Astrocyte (in vitro differentiated cells and primary cell): ENCODE data around the gene MET. TPM values are rescaled to one million over a fixed set of nuclear protein-coding genes. Genes with fewer than 3 reads are reported as not detected.

Source experiments
- DNase-seq: peaks from one replicate; pipeline ENCODE4 v3.0.0-alpha.2; 2010; ENCODE audit warnings: low read depth
- FAIRE-seq: peaks from 2 replicates; lab custom pipeline; 2011; peaks lifted over from hg19 to GRCh38; lab: Jason Lieb, UNC
- H2AFZ ChIP-seq: 2 replicates; pipeline ENCODE4 v1.6.0; 2012; ENCODE audit warnings: low read depth, low read length, inconsistent platforms
- H3K27ac ChIP-seq: 2 replicates; pipeline ENCODE4 v1.5.1; 2011; ENCODE audit warnings: low read depth, low read length, inconsistent platforms
- H3K27me3 ChIP-seq: 2 replicates; pipeline ENCODE4 v1.6.0; 2011; ENCODE audit warnings: low read length, inconsistent platforms; ENCODE audit not compliant: insufficient read depth
- H3K36me3 ChIP-seq: 2 replicates; pipeline ENCODE4 v1.5.1; 2011; ENCODE audit warnings: low read length, inconsistent platforms; ENCODE audit not compliant: insufficient read depth
- H3K4me1 ChIP-seq: 2 replicates; pipeline ENCODE4 v1.5.1; 2011; ENCODE audit warnings: low read length, inconsistent platforms; ENCODE audit not compliant: insufficient read depth
- H3K4me2 ChIP-seq: 2 replicates; pipeline ENCODE4 v1.6.0; 2012; ENCODE audit warnings: low read length, inconsistent platforms
- H3K4me3 ChIP-seq: 2 replicates; pipeline ENCODE4 v1.5.1; 2011; ENCODE audit warnings: low read depth, mild to moderate bottlenecking, low read length, inconsistent platforms; ENCODE audit not compliant: insufficient read depth
- H3K79me2 ChIP-seq: 2 replicates; pipeline ENCODE4 v1.6.0; 2012; ENCODE audit warnings: mild to moderate bottlenecking, low read length, inconsistent platforms; ENCODE audit not compliant: insufficient read depth
- H3K9ac ChIP-seq: 2 replicates; pipeline ENCODE4 v1.6.0; 2012; ENCODE audit warnings: mild to moderate bottlenecking, low read length, inconsistent platforms
- H3K9me3 ChIP-seq: 2 replicates; pipeline ENCODE4 v1.5.1; 2012; ENCODE audit warnings: low read depth, mild to moderate bottlenecking, low read length, inconsistent platforms; ENCODE audit not compliant: insufficient read depth
- H4K20me1 ChIP-seq: 2 replicates; pipeline ENCODE4 v1.6.0; 2012; ENCODE audit warnings: low read length, inconsistent platforms; ENCODE audit not compliant: insufficient read depth
- H3K27ac Mint-ChIP-seq: one replicate; pipeline ENCODE4 v1.8.0; 2021; ENCODE audit warnings: mild to moderate bottlenecking, mixed read lengths; ENCODE audit not compliant: unreplicated experiment
- H3K27me3 Mint-ChIP-seq: one replicate; pipeline ENCODE4 v1.8.0; 2021; ENCODE audit warnings: low read depth, mixed read lengths; ENCODE audit not compliant: unreplicated experiment
- H3K36me3 Mint-ChIP-seq: one replicate; pipeline ENCODE4 v1.8.0; 2021; ENCODE audit warnings: low read depth, mixed read lengths; ENCODE audit not compliant: unreplicated experiment
- H3K4me1 Mint-ChIP-seq: one replicate; pipeline ENCODE4 v1.8.0; 2021; ENCODE audit warnings: low read depth, mixed read lengths; ENCODE audit not compliant: unreplicated experiment
- H3K4me3 Mint-ChIP-seq: one replicate; pipeline ENCODE4 v1.8.0; 2021; ENCODE audit warnings: mild to moderate bottlenecking, moderate library complexity, mixed read lengths; ENCODE audit not compliant: unreplicated experiment
- H3K9me3 Mint-ChIP-seq: one replicate; pipeline ENCODE4 v1.8.0; 2021; ENCODE audit warnings: mild to moderate bottlenecking, mixed read lengths; ENCODE audit not compliant: unreplicated experiment
- CTCF ChIP-seq: IDR thresholded peaks from 2 replicates; pipeline ENCODE4 v1.5.1; 2011; ENCODE audit warnings: low read depth, mild to moderate bottlenecking, inconsistent platforms, low read length, moderate library complexity; ENCODE audit not compliant: insufficient read depth
- EZH2 ChIP-seq: IDR thresholded peaks from 2 replicates; pipeline ENCODE4 v1.6.1; 2012; ENCODE audit warnings: mild to moderate bottlenecking, low read length, inconsistent platforms; ENCODE audit not compliant: insufficient read depth
- total RNA-seq: library from RNA; stranded (reverse); gene quantifications from 2 replicates; pipeline ENCODE4 v1.2.1, GENCODE V29; 2021

Gene MET
- total RNA-seq, 1 donor from 2014 or later: 8.2 TPM

DNA sequence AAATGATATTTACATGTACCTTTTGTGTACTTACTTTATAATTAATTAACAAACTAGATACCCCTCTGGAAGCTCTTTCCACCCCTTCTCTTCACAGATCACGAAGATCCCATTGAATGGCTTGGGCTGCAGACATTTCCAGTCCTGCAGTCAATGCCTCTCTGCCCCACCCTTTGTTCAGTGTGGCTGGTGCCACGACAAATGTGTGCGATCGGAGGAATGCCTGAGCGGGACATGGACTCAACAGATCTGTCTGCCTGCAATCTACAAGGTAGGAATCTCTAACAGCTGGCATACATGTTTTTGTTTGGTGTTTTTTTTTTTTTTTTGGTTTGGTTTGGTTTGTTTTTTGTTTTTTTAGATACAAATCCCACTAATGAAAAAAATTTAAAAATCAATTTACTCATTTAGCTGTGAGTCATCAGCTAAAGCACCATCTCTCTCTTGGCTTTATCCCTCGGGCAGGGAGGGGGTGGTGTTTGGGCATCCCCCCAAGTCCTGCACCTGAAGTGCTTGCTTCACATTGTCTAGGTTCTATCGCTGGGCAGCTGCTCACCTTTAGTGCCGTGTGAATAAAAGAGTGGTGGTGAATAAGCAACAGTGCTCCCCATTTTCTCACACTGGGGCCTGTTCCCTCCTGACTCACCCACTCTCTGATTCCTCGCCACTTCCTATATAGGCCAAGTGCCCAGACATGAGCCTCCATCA lies 68.9 kb downstream of the MET start:
- Mint-ChIP-seq H3K4me1 (peaks cover 11% of the 10 kb centered on the region), H3K36me3 (peaks cover 1% of the 10 kb centered on the region), H3K9me3 (peaks cover 7% of the 10 kb centered on the region), H3K4me3 (no peak overlapping the region), H3K27me3 (no peaks in the 10 kb centered on the region), H3K27ac (no peak overlapping the region)
- H3K79me2 ChIP-seq: no peaks in the 10 kb centered on the region
- TF ChIP-seq EZH2 (no peak), CTCF (no peak)
- no peak overlapping the region for H3K9ac ChIP-seq
- no peak overlapping the region for H2AFZ ChIP-seq
- H3K9me3 ChIP-seq: no peaks in the 10 kb centered on the region
- DNase-seq: no peak
- peaks cover 6% of the 10 kb centered on the region for H3K36me3 ChIP-seq
- no peak overlapping the region for H3K27ac ChIP-seq
- peaks cover 12% of the 10 kb centered on the region for H3K4me1 ChIP-seq
- no peak overlapping the region for H3K4me2 ChIP-seq
- no peak for FAIRE-seq
- no peaks in the 10 kb centered on the region for H4K20me1 ChIP-seq
- no peak overlapping the region for H3K4me3 ChIP-seq
- H3K27me3 ChIP-seq: no peaks in the 10 kb centered on the region

GRCh38 chr7:116741625-116742316 lies 69.8 kb downstream of the MET start:
- Histone ChIP-seq H4K20me1 (no peaks in the 10 kb centered on the region), H3K4me2 (no peak overlapping the region)
- no peak for FAIRE-seq

More at GRCh38 chr7:116741625-116742316, 69.8 kb downstream of the MET start:
- Histone ChIP-seq H3K4me1 (peaks cover 7% of the 10 kb centered on the region), H3K79me2 (no peaks in the 10 kb centered on the region), H3K9ac (no peak overlapping the region), H3K4me3 (no peak overlapping the region), H3K9me3 (no peaks in the 10 kb centered on the region), H3K27ac (no peak overlapping the region), H2AFZ (no peak overlapping the region), H3K36me3 (peaks cover 6% of the 10 kb centered on the region), H3K27me3 (no peaks in the 10 kb centered on the region)
- H3K27ac Mint-ChIP-seq: no peak overlapping the region
- peaks cover 10% of the 10 kb centered on the region for H3K9me3 Mint-ChIP-seq
- DNase-seq: no peak
- peaks cover 10% of the 10 kb centered on the region for H3K4me1 Mint-ChIP-seq
- TF ChIP-seq EZH2: no peak
- no peak for TF ChIP-seq CTCF
- peaks cover 1% of the 10 kb centered on the region for H3K36me3 Mint-ChIP-seq
- H3K4me3 Mint-ChIP-seq: no peak overlapping the region
- H3K27me3 Mint-ChIP-seq: no peaks in the 10 kb centered on the region
